KMS-11 (cell line): ENCODE data around the gene SERPINA5.

Experiments
- H2AFZ ChIP-seq: fragments of 200-600 bp; sonication (generic); 2 replicates; pipeline ENCODE4 v1.6.1; 2016; ENCODE audit warnings: antibody characterized with exemption, mixed run types, low read depth
- H3K27ac ChIP-seq: fragments of 200-600 bp; sonication (generic); 2 replicates; pipeline ENCODE4 v1.6.1; 2016; ENCODE audit warnings: mild to moderate bottlenecking, mixed run types
- H3K27me3 ChIP-seq: fragments of 200-600 bp; sonication (generic); 2 replicates; pipeline ENCODE4 v1.6.1; 2017; ENCODE audit warnings: mild to moderate bottlenecking, low read depth, mixed run types, moderate library complexity; ENCODE audit not compliant: insufficient read depth
- H3K36me3 ChIP-seq: fragments of 200-600 bp; sonication (generic); 2 replicates; pipeline ENCODE4 v1.6.1; 2017; ENCODE audit warnings: mild to moderate bottlenecking, mixed run types; ENCODE audit not compliant: insufficient read depth
- H3K4me1 ChIP-seq: fragments of 200-600 bp; sonication (generic); 2 replicates; pipeline ENCODE4 v1.6.1; 2016; ENCODE audit warnings: mild to moderate bottlenecking, low read depth, mixed run types; ENCODE audit not compliant: poor library complexity, severe bottlenecking
- H3K4me2 ChIP-seq: fragments of 200-600 bp; sonication (generic); 2 replicates; pipeline ENCODE4 v1.7.0; 2016; ENCODE audit warnings: mild to moderate bottlenecking, mixed run types
- H3K4me3 ChIP-seq: fragments of 200-600 bp; sonication (generic); IDR thresholded peaks from 2 replicates; pipeline ENCODE4 v1.6.1; 2017; ENCODE audit warnings: low read depth, low read length, mixed read lengths; ENCODE audit not compliant: insufficient read depth
- H3K79me2 ChIP-seq: fragments of 200-600 bp; sonication (generic); 2 replicates; pipeline ENCODE4 v1.6.1; 2016; ENCODE audit warnings: low read depth, mixed run types; ENCODE audit not compliant: insufficient read depth
- H3K9ac ChIP-seq: fragments of 200-600 bp; sonication (generic); 2 replicates; pipeline ENCODE4 v1.6.1; 2016; ENCODE audit warnings: mild to moderate bottlenecking, mixed run types
- H4K20me1 ChIP-seq: fragments of 200-600 bp; sonication (generic); 2 replicates; pipeline ENCODE4 v1.6.1; 2016; ENCODE audit warnings: mild to moderate bottlenecking, mixed run types; ENCODE audit not compliant: insufficient read depth
- CTCF ChIP-seq: fragments of 200-600 bp; sonication (generic); conservative IDR thresholded peaks from 2 replicates; pipeline ENCODE4 v1.6.1; 2017; ENCODE audit warnings: low read depth, mild to moderate bottlenecking, antibody characterized with exemption, low read length, moderate library complexity, mixed read lengths

The SERPINA5 gene

GRCh38 chr14:94614802-94615201, 33.6 kb downstream of the SERPINA5 start:
- no peak for TF ChIP-seq CTCF
- Histone ChIP-seq H2AFZ (no peak overlapping the region), H3K4me2 (no peak overlapping the region), H3K4me3 (no peak overlapping the region), H3K36me3 (no peaks in the 10 kb centered on the region), H3K4me1 (no peaks in the 10 kb centered on the region), H3K9ac (no peak overlapping the region), H3K27me3 (no peaks in the 10 kb centered on the region), H4K20me1 (no peaks in the 10 kb centered on the region), H3K27ac (no peak overlapping the region), H3K79me2 (no peaks in the 10 kb centered on the region)

- H3K4me2 ChIP-seq: no peak overlapping the region
- H3K9ac ChIP-seq: no peak overlapping the region
- H3K27me3 ChIP-seq: no peaks in the 10 kb centered on the region
- H3K4me3 ChIP-seq: no peak overlapping the region
- H3K79me2 ChIP-seq: no peaks in the 10 kb centered on the region
- H2AFZ ChIP-seq: no peak overlapping the region
- TF ChIP-seq CTCF: no peak
- no peaks in the 10 kb centered on the region for H3K36me3 ChIP-seq
- no peak overlapping the region for H3K27ac ChIP-seq
- H3K4me1 ChIP-seq: no peaks in the 10 kb centered on the region
- no peaks in the 10 kb centered on the region for H4K20me1 ChIP-seq
Observed at GRCh38 chr14:94615254-94615653, 34.0 kb downstream of the SERPINA5 start.

- no peak overlapping the region for H2AFZ ChIP-seq
- H3K9ac ChIP-seq: no peak overlapping the region
- no peaks in the 10 kb centered on the region for H4K20me1 ChIP-seq
- no peak overlapping the region for H3K4me3 ChIP-seq
- H3K79me2 ChIP-seq: no peaks in the 10 kb centered on the region
- no peaks in the 10 kb centered on the region for H3K4me1 ChIP-seq
- no peak for TF ChIP-seq CTCF
- H3K27ac ChIP-seq: no peak overlapping the region
- H3K36me3 ChIP-seq: no peaks in the 10 kb centered on the region
- no peaks in the 10 kb centered on the region for H3K27me3 ChIP-seq
- no peak overlapping the region for H3K4me2 ChIP-seq
Observed at GRCh38 chr14:94615823-94616570, 34.8 kb downstream of the SERPINA5 start.

- Histone ChIP-seq H3K9ac (no peak overlapping the region), H3K27ac (no peak overlapping the region), H3K4me1 (no peaks in the 10 kb centered on the region), H2AFZ (no peak overlapping the region), H3K79me2 (no peaks in the 10 kb centered on the region), H3K36me3 (no peaks in the 10 kb centered on the region), H3K27me3 (no peaks in the 10 kb centered on the region), H3K4me2 (no peak overlapping the region), H4K20me1 (no peaks in the 10 kb centered on the region), H3K4me3 (no peak overlapping the region)
- TF ChIP-seq CTCF: no peak
Observed at GRCh38 chr14:94617366-94617941, 36.2 kb downstream of the SERPINA5 start.
